NK-92 (cell line): ENCODE results near the gene MSL2.
"Not testable (repeated sequence)": the region's sequence is repeated elsewhere in the genome, so short reads cannot be mapped to it uniquely, and the experiment has no call there.

Source experiments
- DNase-seq: peaks from one replicate; lab custom pipeline; 2025; ENCODE audit not compliant: unreplicated experiment; lab: John Stamatoyannopoulos, UW

MSL2 gene

GRCh38 chr3:136196064-136196400 lies at the start of gene MSL2:
Gene MSL2, minus strand, starts transcription at chr3:136196335. Its CDS starts 1,222 bp downstream, at chr3:136195113.
- no peak for DNase-seq

GRCh38 chr3:136245691-136246090 lies 49.6 kb upstream of the MSL2 start:
- no peak for DNase-seq

GRCh38 chr3:136239094-136239493 lies 43.0 kb upstream of the MSL2 start:
- DNase-seq, result no peak

- no peak for DNase-seq
Observed at GRCh38 chr3:136237961-136238649, 42.0 kb upstream of the MSL2 start.

- no peak for DNase-seq
Observed at GRCh38 chr3:136237103-136237502, 41.0 kb upstream of the MSL2 start.

GRCh38 chr3:136236109-136236508 lies 40.0 kb upstream of the MSL2 start:
- DNase-seq, result no peak

- no peak for DNase-seq
Observed at GRCh38 chr3:136235545-136235944, 39.4 kb upstream of the MSL2 start.

- no peak for DNase-seq
Observed at GRCh38 chr3:136232413-136232812, 36.3 kb upstream of the MSL2 start.

GRCh38 chr3:136222746-136223145 lies 26.6 kb upstream of the MSL2 start:
- not testable (repeated sequence) for DNase-seq

GRCh38 chr3:136211547-136211946 lies 15.4 kb upstream of the MSL2 start:
- no peak for DNase-seq

- no peak for DNase-seq
Observed at GRCh38 chr3:136209921-136210320, 13.8 kb upstream of the MSL2 start.

- no peak for DNase-seq
Observed at GRCh38 chr3:136207489-136208115, 11.5 kb upstream of the MSL2 start.

GRCh38 chr3:136199219-136199618 lies 3.1 kb upstream of the MSL2 start:
- DNase-seq, result not testable (repeated sequence)

GRCh38 chr3:136198462-136199078 lies 2.4 kb upstream of the MSL2 start:
- not testable (repeated sequence) for DNase-seq

- no peak for DNase-seq
Observed at GRCh38 chr3:136197159-136197793, 1.1 kb upstream of the MSL2 start.

GRCh38 chr3:136196401-136197158 lies 445 bp upstream of the MSL2 start:
- DNase-seq, result peak; percentile 93

GRCh38 chr3:136195258-136196063 lies 674 bp downstream of the MSL2 start:
- DNase-seq, result peak; percentile 5

GRCh38 chr3:136194409-136195257 lies 1.5 kb downstream of the MSL2 start:
- peak; percentile 9 for DNase-seq

- no peak for DNase-seq
Observed at GRCh38 chr3:136193278-136194054, 2.7 kb downstream of the MSL2 start.
